Tibial nerve (tissue), 4 donors: Measurements from ENCODE around the gene IRX5. TPM values are rescaled to one million over a fixed set of nuclear protein-coding genes. Genes with fewer than 3 reads are reported as not detected.

ENCODE experiments used
- DNase-seq, 2 donors: peaks; one replicate each; pipeline ENCODE4 v3.0.0-alpha.2; 2019; ENCODE audit warnings: low spot score in 2 of 2
- H3K27ac ChIP-seq, 4 donors: fragments of 200-600 bp; sonication (generic) in 3 of 4; one replicate each; pipeline ENCODE4 v1.5.1; 2017 to 2019; ENCODE audit warnings: mild to moderate bottlenecking in 1 of 4
- H3K27me3 ChIP-seq, 2 donors: fragments of 200-600 bp; sonication (generic) in 1 of 2; one replicate each; pipeline versions ENCODE4 v1.5.1 to v1.6.0; 2017 to 2019
- H3K36me3 ChIP-seq, 3 donors: fragments of 200-600 bp; sonication (generic); one replicate each; pipeline ENCODE4 v1.5.1; 2018 to 2019
- H3K4me1 ChIP-seq, 4 donors: fragments of 200-600 bp; sonication (generic) in 3 of 4; one replicate each; pipeline ENCODE4 v1.5.1; 2017 to 2019
- H3K4me3 ChIP-seq, 4 donors: fragments of 200-600 bp; sonication (generic) in 3 of 4; one replicate each; pipeline ENCODE4 v1.5.1; 2017 to 2019; ENCODE audit warnings: mild to moderate bottlenecking in 1 of 4, moderate library complexity in 1 of 4
- H3K9me3 ChIP-seq, 4 donors: fragments of 200-600 bp; sonication (generic) in 3 of 4; one replicate each; pipeline ENCODE4 v1.5.1; 2017 to 2019
- CTCF ChIP-seq, 5 experiments: fragments of 200-600 bp in 3 of 5; fragments of 450-650 bp in 2 of 5; sonication (generic) in 3 of 5; IDR thresholded peaks; one replicate each; pipeline ENCODE4 v1.5.1; 2016 to 2019; ENCODE audit warnings: antibody characterized with exemption in 5 of 5, mild to moderate bottlenecking in 3 of 5, moderate library complexity in 2 of 5
- EP300 ChIP-seq, 2 donors: sonication (generic); formaldehyde crosslinking; IDR thresholded peaks; one replicate each; pipeline ENCODE4 v1.6.1; 2017; ENCODE audit warnings: antibody characterized with exemption in 2 of 2, mild to moderate bottlenecking in 1 of 2
- POLR2A ChIP-seq, 2 donors: fragments of 450-650 bp; IDR thresholded peaks; one replicate each; pipeline ENCODE4 v1.6.1; 2017; ENCODE audit warnings: antibody characterized with exemption in 2 of 2, mild to moderate bottlenecking in 2 of 2, moderate library complexity in 2 of 2
- WGBS, 2 donors: methylation state at CpG; one replicate each; pipeline ENCODE4 v1.1.5; 2018; 5-methylcytosine and 5-hydroxymethylcytosine counted together
- total RNA-seq, 4 donors: library from RNA; depleted of rRNA; stranded (reverse); fragments of >200 nt; gene quantifications; one replicate each; pipeline ENCODE4 v1.1.0, GENCODE V29; 2016

The IRX5 gene
- total RNA-seq, 4 donors from 2014 or later: not detected

GRCh38 chr16:54912720-54913119, 17.9 kb upstream of the IRX5 start:
- 83 to 90% methylated on average over 2 of the region's 2 CpGs for WGBS, 2 donors
- no peak for TF ChIP-seq EP300 (IDR thresholded peaks at IDR 0.05)
- no peak for TF ChIP-seq CTCF (IDR thresholded peaks at IDR 0.05)
- TF ChIP-seq POLR2A (IDR thresholded peaks at IDR 0.05): no peak

GRCh38 chr16:54921206-54921824, 9.3 kb upstream of the IRX5 start:
- H3K36me3 ChIP-seq: no peaks in the 10 kb centered on the region
- TF ChIP-seq CTCF (IDR thresholded peaks at IDR 0.05) (no peak), EP300 (IDR thresholded peaks at IDR 0.05) (no peak), POLR2A (IDR thresholded peaks at IDR 0.05) (no peak)
- DNase-seq: no peak
- no peak overlapping the region for H3K27ac ChIP-seq
- 85 to 94% methylated on average over 3 of the region's 3 CpGs for WGBS, 2 donors
- no peaks in the 10 kb centered on the region for H3K4me1 ChIP-seq
- no peak overlapping the region for H3K4me3 ChIP-seq
- peaks cover 0 to 48% of the 10 kb centered on the region in 2 donors for H3K27me3 ChIP-seq
- no peaks in the 10 kb centered on the region for H3K9me3 ChIP-seq

More at GRCh38 chr16:54912720-54913119, 17.9 kb upstream of the IRX5 start:
- Histone ChIP-seq H3K27me3 (no peaks in the 10 kb centered on the region), H3K4me3 (no peak overlapping the region), H3K27ac (no peak overlapping the region), H3K9me3 (no peaks in the 10 kb centered on the region), H3K4me1 (no peaks in the 10 kb centered on the region), H3K36me3 (no peaks in the 10 kb centered on the region)
- DNase-seq: no peak

GRCh38 chr16:54923055-54923473, 7.6 kb upstream of the IRX5 start:
- WGBS, 2 donors: 83 to 94% methylated on average over 4 of the region's 4 CpGs
- no peaks in the 10 kb centered on the region for H3K36me3 ChIP-seq
- TF ChIP-seq POLR2A (IDR thresholded peaks at IDR 0.05) (no peak), EP300 (IDR thresholded peaks at IDR 0.05) (no peak)
- no peak overlapping the region for H3K4me3 ChIP-seq
- H3K4me1 ChIP-seq: peaks cover 0 to 7% (median 0%) of the 10 kb centered on the region in 4 donors
- H3K9me3 ChIP-seq: no peaks in the 10 kb centered on the region
- no peak for DNase-seq
- H3K27ac ChIP-seq: no peak overlapping the region
- H3K27me3 ChIP-seq: peaks cover 0 to 65% of the 10 kb centered on the region in 2 donors

- TF ChIP-seq CTCF (IDR thresholded peaks at IDR 0.05) (no peak), POLR2A (IDR thresholded peaks at IDR 0.05) (no peak), EP300 (IDR thresholded peaks at IDR 0.05) (no peak)
- DNase-seq: no peak
- Histone ChIP-seq H3K27ac (no peak overlapping the region), H3K36me3 (no peaks in the 10 kb centered on the region), H3K4me1 (peaks cover 0 to 13% (median 0%) of the 10 kb centered on the region in 4 donors), H3K27me3 (peaks cover 0 to 69% of the 10 kb centered on the region in 2 donors), H3K9me3 (no peaks in the 10 kb centered on the region), H3K4me3 (no peak overlapping the region)
- 95 to 97% methylated on average over 2 of the region's 2 CpGs for WGBS, 2 donors
Measured at GRCh38 chr16:54923988-54924387, 6.7 kb upstream of the IRX5 start.

- no peak overlapping the region for H3K27ac ChIP-seq
- no peak overlapping the region for H3K4me3 ChIP-seq
Measured at GRCh38 chr16:54926166-54926838, 4.4 kb upstream of the IRX5 start.

More at GRCh38 chr16:54926166-54926838, 4.4 kb upstream of the IRX5 start:
- no peaks in the 10 kb centered on the region for H3K36me3 ChIP-seq
- no peaks in the 10 kb centered on the region for H3K9me3 ChIP-seq
- H3K27me3 ChIP-seq: peaks cover 1 to 76% of the 10 kb centered on the region in 2 donors
- WGBS, 2 donors: 73 to 75% methylated on average over 4 of the region's 4 CpGs
- DNase-seq: no peak
- TF ChIP-seq CTCF (IDR thresholded peaks at IDR 0.05): no peak
- no peak for TF ChIP-seq POLR2A (IDR thresholded peaks at IDR 0.05)
- peaks cover 0 to 31% (median 11%) of the 10 kb centered on the region in 4 donors for H3K4me1 ChIP-seq
